ENCODE data around the gene CNTN5. TPM values are rescaled to one million over a fixed set of nuclear protein-coding genes. Genes with fewer than 3 reads are reported as not detected.

CNTN5 gene
- total RNA-seq, 1 donor from 2014 or later, result 1.6 TPM

GRCh38 chr11:99154277-99154676 is 133.5 kb downstream of the CNTN5 start:
- Mint-ChIP-seq H3K9me3 (ENCODE audit: unreplicated experiment) (peaks cover 4% of the 10 kb centered on the region), H3K4me1 (ENCODE audit: low read depth, unreplicated experiment) (peaks cover 2% of the 10 kb centered on the region)
- no peak for DNase-seq

DNA sequence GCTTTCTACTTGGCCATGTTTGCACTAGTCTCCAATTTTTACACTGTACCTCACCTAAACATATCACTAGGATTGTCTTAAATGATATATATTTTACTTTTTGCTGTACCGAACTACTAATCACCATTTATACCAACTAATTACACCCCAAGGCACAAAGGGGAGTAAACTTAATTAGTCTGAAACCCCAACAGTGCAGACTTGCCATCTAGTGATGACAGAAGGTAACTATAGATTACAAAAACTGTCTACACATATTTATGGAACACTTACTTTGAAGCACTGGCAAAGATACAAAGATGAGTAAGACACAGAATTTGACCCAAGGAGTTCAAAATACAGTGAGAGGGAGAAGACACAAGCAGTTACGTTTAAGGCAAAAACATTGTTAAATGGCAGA is 139.7 kb downstream of the CNTN5 start:
- H3K27ac Mint-ChIP-seq (ENCODE audit: unreplicated experiment), result no peak overlapping the region
- DNase-seq, result no peak
- TF ChIP-seq CTCF (IDR thresholded peaks at IDR 0.05; ENCODE audit: partially characterized antibody, unreplicated experiment), result no peak
- H3K27me3 Mint-ChIP-seq (ENCODE audit: unreplicated experiment), result no peaks in the 10 kb centered on the region
- no peak overlapping the region for H3K4me3 Mint-ChIP-seq (ENCODE audit: unreplicated experiment)
- H3K9me3 Mint-ChIP-seq (ENCODE audit: unreplicated experiment), result no peaks in the 10 kb centered on the region
- peaks cover 2% of the 10 kb centered on the region for H3K4me1 Mint-ChIP-seq (ENCODE audit: low read depth, unreplicated experiment)
- H3K36me3 Mint-ChIP-seq (ENCODE audit: unreplicated experiment), result no peaks in the 10 kb centered on the region

More at GRCh38 chr11:99154277-99154676, 133.5 kb downstream of the CNTN5 start:
- no peak overlapping the region for H3K4me3 Mint-ChIP-seq (ENCODE audit: unreplicated experiment)
- no peak overlapping the region for H3K27ac Mint-ChIP-seq (ENCODE audit: unreplicated experiment)
- H3K27me3 Mint-ChIP-seq (ENCODE audit: unreplicated experiment), result no peaks in the 10 kb centered on the region
- TF ChIP-seq CTCF (IDR thresholded peaks at IDR 0.05; ENCODE audit: partially characterized antibody, unreplicated experiment), result no peak
- H3K36me3 Mint-ChIP-seq (ENCODE audit: unreplicated experiment), result no peaks in the 10 kb centered on the region

- H3K36me3 Mint-ChIP-seq (ENCODE audit: unreplicated experiment), result no peaks in the 10 kb centered on the region
- peaks cover 2% of the 10 kb centered on the region for H3K4me1 Mint-ChIP-seq (ENCODE audit: low read depth, unreplicated experiment)
- no peak for TF ChIP-seq CTCF (IDR thresholded peaks at IDR 0.05; ENCODE audit: partially characterized antibody, unreplicated experiment)
- H3K27me3 Mint-ChIP-seq (ENCODE audit: unreplicated experiment), result no peaks in the 10 kb centered on the region
- no peaks in the 10 kb centered on the region for H3K9me3 Mint-ChIP-seq (ENCODE audit: unreplicated experiment)
- no peak overlapping the region for H3K27ac Mint-ChIP-seq (ENCODE audit: unreplicated experiment)
- no peak overlapping the region for H3K4me3 Mint-ChIP-seq (ENCODE audit: unreplicated experiment)
- no peak for DNase-seq
Observed at GRCh38 chr11:99162819-99163218, 142.1 kb downstream of the CNTN5 start.

DNA sequence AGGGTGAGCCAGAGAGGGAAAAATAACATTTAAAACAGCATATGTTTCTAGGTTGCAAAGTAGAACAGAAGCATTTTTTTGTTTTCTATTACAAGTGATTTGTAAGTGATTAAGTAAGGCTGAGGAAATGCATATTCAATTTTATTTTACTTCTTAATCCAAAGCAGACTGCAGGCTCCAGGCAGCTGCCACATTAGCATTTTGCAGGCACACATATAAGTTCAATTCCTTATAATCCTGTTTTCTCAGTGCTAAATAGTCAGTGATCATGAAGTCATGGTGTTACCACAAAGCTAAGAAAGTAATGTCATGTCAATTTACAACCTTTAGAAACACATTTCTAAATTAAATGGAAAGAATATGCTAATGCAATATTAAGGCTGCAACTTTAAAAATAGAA is 149.8 kb downstream of the CNTN5 start:
- no peak overlapping the region for H3K4me3 Mint-ChIP-seq (ENCODE audit: unreplicated experiment)
- no peak for DNase-seq
- H3K27ac Mint-ChIP-seq (ENCODE audit: unreplicated experiment), result no peak overlapping the region
- no peak for TF ChIP-seq CTCF (IDR thresholded peaks at IDR 0.05; ENCODE audit: partially characterized antibody, unreplicated experiment)
- no peaks in the 10 kb centered on the region for H3K27me3 Mint-ChIP-seq (ENCODE audit: unreplicated experiment)
- H3K36me3 Mint-ChIP-seq (ENCODE audit: unreplicated experiment), result no peaks in the 10 kb centered on the region
- no peaks in the 10 kb centered on the region for H3K9me3 Mint-ChIP-seq (ENCODE audit: unreplicated experiment)
- H3K4me1 Mint-ChIP-seq (ENCODE audit: low read depth, unreplicated experiment), result no peaks in the 10 kb centered on the region

DNA sequence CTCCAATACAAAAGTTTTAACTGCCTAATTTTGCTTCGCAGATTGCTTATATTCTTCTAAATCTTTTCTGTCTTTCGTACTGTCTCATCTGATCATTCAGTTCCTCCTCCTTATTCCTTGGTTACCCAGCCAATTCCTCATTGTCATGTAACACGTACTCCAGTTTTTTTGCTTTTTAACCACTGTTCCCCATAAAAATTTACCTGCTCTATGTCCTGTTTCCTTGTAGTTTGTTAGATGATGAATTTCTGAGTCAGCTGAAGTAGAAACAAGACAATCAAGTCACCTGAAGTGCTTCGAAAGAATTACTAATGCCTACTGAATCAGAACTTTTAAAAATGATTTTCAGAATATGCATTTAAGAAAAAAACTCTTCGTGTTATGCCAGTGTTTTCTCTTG is 150.6 kb downstream of the CNTN5 start:
- H3K4me1 Mint-ChIP-seq (ENCODE audit: low read depth, unreplicated experiment), result no peaks in the 10 kb centered on the region
- H3K4me3 Mint-ChIP-seq (ENCODE audit: unreplicated experiment), result no peak overlapping the region
- no peak overlapping the region for H3K27ac Mint-ChIP-seq (ENCODE audit: unreplicated experiment)
- no peak for TF ChIP-seq CTCF (IDR thresholded peaks at IDR 0.05; ENCODE audit: partially characterized antibody, unreplicated experiment)
- no peaks in the 10 kb centered on the region for H3K36me3 Mint-ChIP-seq (ENCODE audit: unreplicated experiment)
- DNase-seq, result no peak
- H3K27me3 Mint-ChIP-seq (ENCODE audit: unreplicated experiment), result no peaks in the 10 kb centered on the region
- no peaks in the 10 kb centered on the region for H3K9me3 Mint-ChIP-seq (ENCODE audit: unreplicated experiment)
